ENCODE results near the gene FURIN.

- TF ChIP-seq CTCF (IDR thresholded peaks at IDR 0.05) (peak; percentile 32), ZFX (IDR thresholded peaks at IDR 0.05; ENCODE audit: borderline replicate concordance) (no peak)
Observed at GRCh38 chr15:90886291-90886614, 17.9 kb downstream of the FURIN start.
